Stimulated activated CD4-positive, alpha-beta T cell treated with anti-CD3 and anti-CD28 coated beads, Interleukin-12 subunit alpha, Interleukin-12 subunit beta, amount 100 ng/mL, for 48 hours (primary cell): ENCODE measurements around the gene KRTAP13-3.

Source experiments
- DNase-seq, 3 donors: peaks; one replicate each; pipeline ENCODE4 v3.0.0-alpha.2; 2020; ENCODE audit warnings: low read depth in 2 of 3, low spot score in 1 of 3

Gene KRTAP13-3

DNA sequence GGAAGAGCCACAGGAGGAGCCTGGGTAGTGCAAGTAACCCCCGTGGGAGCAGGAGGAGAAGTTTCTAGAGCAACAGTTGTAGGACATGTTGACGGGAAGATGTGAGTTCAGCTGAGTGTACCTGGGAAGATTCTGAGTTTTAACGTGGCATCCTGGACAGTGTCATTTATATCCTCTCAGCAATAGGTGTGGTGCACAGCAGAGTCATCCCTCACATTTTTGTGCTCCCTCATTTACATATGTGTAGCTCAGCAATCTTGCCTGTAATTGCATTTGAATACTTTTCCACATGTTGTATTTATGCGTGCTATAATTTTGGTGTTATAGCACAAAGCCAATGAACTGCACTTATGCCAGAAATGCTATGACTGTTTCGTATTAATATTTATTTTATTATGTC is at the start of gene KRTAP13-3:
Gene KRTAP13-3, minus strand, starts transcription at position 101 of the 400 bp plus-strand sequence. Its CDS starts 14 bp downstream, at position 87.
- DNase-seq: no peak

GRCh38 chr21:30468900-30469714 is 43.4 kb upstream of the KRTAP13-3 start:
- DNase-seq: no peak

DNA sequence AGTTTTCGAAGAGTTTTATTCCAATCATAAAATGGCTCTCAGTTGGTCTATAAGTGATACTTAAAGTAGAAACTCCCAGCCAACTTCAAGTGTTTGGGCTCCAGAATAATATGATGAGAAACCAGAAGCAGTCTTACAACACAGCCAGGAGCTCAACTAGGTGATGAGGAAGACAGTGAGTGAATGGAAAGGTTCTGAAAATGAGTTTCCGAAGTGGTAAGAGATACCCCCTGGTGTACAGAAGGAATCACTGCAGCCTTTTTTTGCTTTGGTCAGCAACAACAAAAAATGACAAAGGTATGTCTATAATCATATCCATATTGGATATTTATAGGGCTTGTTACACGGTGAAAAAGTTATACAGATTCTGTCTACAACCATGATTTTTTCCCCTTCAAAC is 38.0 kb upstream of the KRTAP13-3 start:
- no peak for DNase-seq

DNA sequence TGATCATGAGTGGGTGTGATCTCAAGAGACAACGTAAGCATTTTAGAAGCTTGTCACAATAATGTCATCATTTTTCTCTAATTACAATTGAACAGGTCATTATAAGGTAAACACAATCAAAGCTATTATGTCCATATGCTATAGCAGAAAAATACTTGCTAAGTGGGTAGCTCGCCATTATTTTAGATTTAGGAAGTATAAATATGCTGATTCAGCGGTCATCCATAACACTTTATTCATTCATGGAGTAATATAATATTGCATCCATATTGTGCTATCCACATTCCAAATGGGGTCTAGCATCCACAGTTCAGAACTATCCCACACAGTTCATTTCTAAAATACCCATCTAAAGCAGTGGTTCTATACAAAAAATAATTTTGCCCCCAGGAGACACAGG is 22.8 kb upstream of the KRTAP13-3 start:
- no peak for DNase-seq

DNA sequence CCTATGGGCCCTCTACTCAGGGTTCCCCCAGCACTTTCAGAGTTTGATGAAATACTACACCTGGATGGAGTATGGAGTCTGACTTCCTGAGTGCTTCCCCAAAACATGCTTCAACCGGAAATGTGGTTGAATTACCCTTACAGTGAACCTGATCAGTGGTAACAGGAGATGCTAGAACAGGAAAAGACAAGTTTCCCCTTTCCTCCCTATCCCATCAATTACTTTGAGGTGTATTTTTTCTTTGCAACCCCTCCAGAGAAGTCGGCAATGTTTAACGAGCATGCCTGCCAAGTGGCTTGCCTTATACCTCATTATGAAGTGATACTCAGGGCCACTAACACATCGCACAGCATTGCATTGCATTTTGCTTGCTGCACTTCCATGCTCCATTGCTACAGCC is 21.3 kb upstream of the KRTAP13-3 start:
- no peak for DNase-seq

DNA sequence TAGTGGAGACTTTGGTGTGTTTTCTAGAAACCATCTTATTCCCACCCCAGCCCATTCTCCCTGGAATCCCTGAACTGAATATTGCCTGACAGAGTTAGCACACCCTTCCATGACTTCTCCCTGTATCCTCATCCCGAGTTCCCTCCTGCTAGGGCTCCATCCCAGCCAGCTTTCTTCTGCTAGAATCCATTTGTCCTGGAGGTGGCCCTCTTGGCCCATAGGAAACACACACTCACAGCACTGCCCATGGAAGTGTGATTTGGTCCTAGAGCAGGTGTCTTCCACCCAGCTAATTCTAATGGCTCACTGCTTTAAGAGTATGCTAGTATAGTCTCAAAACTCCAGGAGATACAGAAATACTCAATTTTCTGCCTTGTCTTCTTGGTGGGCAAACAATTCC is 18.5 kb upstream of the KRTAP13-3 start:
- DNase-seq: no peak

- DNase-seq: no peak
Observed at GRCh38 chr21:30443226-30443625, 17.5 kb upstream of the KRTAP13-3 start.

- DNase-seq: no peak
Observed at GRCh38 chr21:30439975-30440374, 14.2 kb upstream of the KRTAP13-3 start, which contains the start of gene KRTAP15-1. Gene KRTAP15-1 (plus strand): TSS chr21:30440275. CDS start chr21:30440328, 53 bp downstream.

DNA sequence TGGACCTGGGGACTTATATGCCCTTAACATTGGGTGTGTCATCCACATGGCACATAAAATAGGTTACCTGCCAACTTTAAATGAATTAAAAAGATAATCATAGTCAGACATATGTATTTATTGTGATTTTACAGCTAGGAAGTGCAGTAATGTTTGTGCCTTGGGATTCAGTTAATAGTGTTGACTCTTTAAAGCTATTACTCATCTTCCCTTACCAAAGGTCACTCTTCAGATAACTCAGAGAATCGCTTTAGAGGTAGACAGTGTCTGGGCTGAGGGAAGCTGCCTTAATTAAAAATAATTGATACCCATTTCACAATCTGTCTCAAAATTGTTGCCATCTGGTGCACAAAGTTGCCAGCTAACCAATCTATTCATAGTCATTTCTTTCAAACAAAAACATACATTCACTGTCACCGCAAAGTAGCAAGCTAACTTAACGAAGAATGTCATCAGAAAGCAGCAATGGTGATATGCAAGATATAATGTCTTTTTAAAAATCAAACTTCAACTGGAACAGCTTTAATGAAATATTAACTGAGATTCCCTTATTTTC is 11.4 kb upstream of the KRTAP13-3 start:
- DNase-seq: no peak

DNA sequence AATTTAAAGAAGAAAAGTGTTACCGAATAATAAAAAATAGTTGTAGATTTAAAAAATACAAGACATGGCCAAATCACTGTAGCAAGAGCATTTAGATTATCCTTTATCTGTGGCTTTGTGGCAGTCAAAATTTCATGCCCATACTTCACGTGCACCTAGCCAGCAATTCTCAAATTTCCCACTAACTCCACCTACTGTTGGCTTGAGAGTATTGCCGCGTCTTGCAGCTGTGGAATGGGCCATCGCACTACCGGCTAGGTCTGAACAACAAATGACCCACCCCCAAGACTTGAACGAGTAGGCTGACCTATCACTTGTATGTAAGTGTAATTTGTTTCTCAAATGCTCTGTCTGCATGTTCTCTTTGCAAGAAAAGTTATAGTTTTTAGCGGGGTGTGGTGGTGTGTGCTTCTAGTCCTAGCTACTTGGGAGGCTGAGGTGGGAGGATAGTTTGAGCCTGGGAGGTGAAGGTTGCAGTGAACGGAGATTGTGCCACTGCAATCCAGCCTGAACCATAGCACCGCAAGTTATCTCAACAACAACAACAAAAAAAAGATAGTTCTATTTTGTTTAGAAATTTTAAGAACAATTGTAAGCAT is 8.4 kb upstream of the KRTAP13-3 start:
- DNase-seq: peak in 2 of 3 donors; percentile 7 to 24

DNA sequence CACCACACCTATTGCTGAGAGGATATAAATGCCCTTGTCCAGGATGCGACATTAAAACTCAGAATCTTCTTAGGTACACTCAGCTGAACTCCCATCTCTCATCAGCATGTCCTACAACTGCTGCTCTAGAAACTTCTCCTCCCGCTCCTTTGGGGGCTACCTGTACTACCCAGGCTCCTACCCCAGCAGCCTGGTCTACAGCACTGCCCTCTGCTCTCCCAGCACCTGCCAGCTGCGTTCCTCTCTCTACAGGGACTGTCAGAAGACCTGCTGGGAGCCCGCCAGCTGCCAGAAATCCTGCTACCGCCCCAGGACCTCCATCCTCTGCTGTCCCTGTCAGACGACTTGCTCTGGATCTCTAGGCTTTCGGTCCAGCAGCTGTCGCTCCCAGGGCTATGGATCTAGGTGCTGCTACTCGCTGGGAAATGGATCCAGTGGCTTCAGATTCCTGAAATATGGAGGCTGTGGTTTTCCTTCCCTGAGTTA is 4.5 kb upstream of the KRTAP13-3 start, which contains the start of gene KRTAP13-4:
Gene KRTAP13-4, plus strand, starts transcription at position 51 of the 486 bp plus-strand sequence. Its CDS starts 56 bp downstream, at position 107.
- DNase-seq: no peak

DNA sequence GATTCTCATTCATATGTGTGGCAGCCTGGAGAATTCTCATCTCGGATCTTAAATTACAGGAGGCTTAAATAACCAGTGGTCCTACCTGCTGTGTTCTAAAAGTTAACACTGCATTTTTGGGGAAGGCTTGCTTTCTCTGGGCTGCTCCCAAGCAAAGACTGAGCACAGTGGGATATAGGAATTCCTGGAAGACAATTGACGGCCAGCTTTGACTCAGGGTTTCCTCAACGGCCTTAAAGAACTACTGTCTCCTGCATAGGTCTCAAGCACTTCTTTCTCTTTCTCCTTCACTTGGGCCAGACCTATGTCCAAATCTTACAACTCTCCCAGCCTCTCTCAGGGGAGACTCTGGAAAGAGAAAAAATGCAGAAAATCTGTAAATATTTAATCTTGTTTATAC is 1.0 kb upstream of the KRTAP13-3 start:
- DNase-seq: no peak

DNA sequence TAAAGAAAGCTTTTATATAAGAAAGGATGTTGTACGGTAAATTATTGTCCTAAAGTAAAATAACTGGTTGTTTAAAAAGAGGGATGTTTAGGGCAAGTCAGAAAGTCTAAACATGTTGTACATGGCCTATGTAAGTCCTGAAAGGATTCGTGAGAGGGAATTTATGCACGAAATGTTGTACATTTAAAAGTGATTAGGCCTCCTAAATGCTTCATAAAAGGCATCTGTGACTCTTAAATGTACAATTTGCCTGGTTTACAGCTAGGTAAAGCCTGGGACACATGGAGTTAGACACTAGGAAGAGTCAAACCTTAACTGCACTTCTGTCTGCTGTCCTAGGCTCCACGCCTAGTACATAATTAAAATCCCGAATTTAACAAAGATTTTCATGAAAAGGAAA is 9.7 kb downstream of the KRTAP13-3 start:
- no peak for DNase-seq

DNA sequence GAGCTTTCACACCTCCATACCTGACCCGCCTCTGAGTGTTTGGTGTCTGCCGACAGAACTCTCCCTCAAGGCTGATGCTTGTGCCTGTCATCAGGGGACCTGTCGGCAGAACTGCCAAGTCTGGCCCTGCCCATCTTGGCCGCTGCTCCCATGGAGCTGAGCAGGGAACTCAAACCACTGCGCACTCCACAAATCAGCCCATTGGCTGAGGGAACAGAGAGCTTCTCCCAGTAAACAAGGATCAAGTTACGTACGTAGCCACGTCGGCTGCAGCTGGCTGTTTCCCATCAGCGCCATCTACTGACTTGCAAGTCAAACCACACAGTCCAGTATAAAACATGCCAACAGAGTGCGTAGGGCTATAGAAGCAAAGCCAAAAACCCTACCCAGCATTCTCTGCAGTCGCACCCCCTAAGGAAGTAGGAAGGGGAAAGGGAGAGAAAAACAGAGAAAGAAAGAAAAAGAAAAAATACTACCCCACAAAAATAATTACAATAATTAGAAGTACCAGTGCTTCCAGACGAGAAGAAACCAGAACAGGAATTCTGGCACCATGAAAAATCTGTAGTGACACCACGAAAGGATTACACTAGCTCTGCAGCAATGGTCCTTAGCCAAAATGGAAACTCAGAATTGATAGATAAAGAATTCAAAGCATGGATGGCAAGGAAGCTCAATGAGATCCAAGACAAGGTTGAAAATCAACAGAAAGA is 16.8 kb downstream of the KRTAP13-3 start:
- peak in 1 of 3 donors; percentile 1 for DNase-seq

GRCh38 chr21:30395731-30396130 is 30.0 kb downstream of the KRTAP13-3 start, which contains the start of gene KRTAP13-1:
Gene KRTAP13-1 (plus strand): TSS chr21:30396031. CDS start chr21:30396087, 56 bp downstream.
- no peak for DNase-seq

GRCh38 chr21:30391492-30392025 is 34.2 kb downstream of the KRTAP13-3 start:
- DNase-seq: no peak

- DNase-seq: no peak
Observed at GRCh38 chr21:30382201-30382600, 43.5 kb downstream of the KRTAP13-3 start.
